Glomerular endothelial cell (primary cell): ENCODE results near the gene BRICD5. TPM values are rescaled to one million over a fixed set of nuclear protein-coding genes. Genes with fewer than 3 reads are reported as not detected.

Experiments used
- DNase-seq: peaks from one replicate; pipeline ENCODE4 v3.0.0-alpha.2; 2011; ENCODE audit warnings: low read depth, low spot score; ENCODE audit errors: extremely low read depth
- total RNA-seq: library from RNA; depleted of rRNA; stranded (reverse); fragments of >200 nt; gene quantifications from 2 replicates; pipeline ENCODE4 v1.2.3, GENCODE V29; 2015

BRICD5 gene
- total RNA-seq, 1 donor from 2014 or later = 3.7 TPM

GRCh38 chr16:2167068-2167638 lies 43.5 kb downstream of the BRICD5 start:
- DNase-seq = no peak

GRCh38 chr16:2166263-2167067 lies 44.2 kb downstream of the BRICD5 start:
- no peak for DNase-seq

- DNase-seq = no peak
These were observed 44.8 kb downstream of the BRICD5 start for GRCh38 chr16:2165861-2166260.

GRCh38 chr16:2163211-2163881 lies 47.3 kb downstream of the BRICD5 start:
- DNase-seq = no peak

DNA sequence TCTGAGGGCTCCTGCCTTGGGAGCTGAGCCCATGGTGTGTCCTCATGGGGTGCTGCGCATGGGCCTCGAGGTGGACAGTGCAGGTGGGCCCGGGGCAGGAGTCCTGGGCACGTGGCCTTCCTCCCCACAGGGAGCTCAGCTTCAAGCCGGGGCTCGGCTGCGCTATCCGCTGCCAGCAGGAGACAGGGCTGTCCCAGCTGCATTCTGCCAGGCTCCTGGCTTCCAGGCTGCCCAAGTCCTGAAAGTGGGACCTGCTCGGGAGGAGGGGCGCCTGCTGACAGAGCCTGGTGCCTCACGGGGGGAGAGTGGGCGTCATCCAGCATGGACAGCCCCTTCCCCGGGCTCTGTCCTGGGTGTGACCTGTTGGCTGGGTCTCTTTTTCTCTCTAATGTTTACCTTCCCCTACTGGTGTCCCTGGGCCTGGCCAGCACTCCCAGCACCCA lies 48.0 kb downstream of the BRICD5 start:
- DNase-seq = no peak

DNA sequence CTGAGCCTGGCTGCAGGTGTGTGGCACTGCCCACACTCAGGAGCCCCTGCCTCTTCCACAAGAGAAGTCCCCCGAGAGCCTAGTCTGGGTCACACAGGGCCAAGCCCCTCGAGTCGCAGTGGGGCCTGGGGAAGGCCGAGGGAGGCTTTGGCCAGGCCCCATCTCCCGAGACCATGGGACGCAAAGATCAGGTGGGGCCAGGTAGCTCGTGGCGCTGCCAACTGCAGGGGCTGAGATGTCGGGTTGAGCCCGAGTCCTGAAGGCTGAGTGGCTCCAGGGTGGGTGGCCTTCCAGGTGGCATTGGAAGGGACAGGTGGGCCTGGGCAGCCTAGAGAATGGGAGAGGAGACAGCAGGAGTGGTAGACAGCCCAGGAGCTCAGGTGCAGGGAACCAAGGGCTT lies 48.8 kb downstream of the BRICD5 start:
- no peak for DNase-seq

- DNase-seq = no peak
These were observed 49.6 kb downstream of the BRICD5 start for GRCh38 chr16:2160915-2161551.

Other genes starting within 250 kb of the BRICD5 start
- 2,366 and 3,192 TPM in 2 replicates for gene RPS2, start 246.0 kb downstream of the BRICD5 start, total RNA-seq
- gene RNF151, start 244.0 kb downstream of the BRICD5 start, total RNA-seq = not detected in 2 replicates
- gene TBL3, start 238.8 kb downstream of the BRICD5 start, total RNA-seq = 50.7 and 59.4 TPM in 2 replicates
- 0.58 TPM in 1 of 2 replicates, not detected in the other for gene NOXO1, start 229.4 kb downstream of the BRICD5 start, total RNA-seq
- gene GFER, start 226.7 kb downstream of the BRICD5 start, total RNA-seq = 18.7 and 22.2 TPM in 2 replicates
- gene SYNGR3, start 220.9 kb downstream of the BRICD5 start, total RNA-seq = 5.6 and 9.6 TPM in 2 replicates
- gene ZNF598, start 201.0 kb downstream of the BRICD5 start, total RNA-seq = 60.8 and 83.9 TPM in 2 replicates
- gene NPW, start 191.1 kb downstream of the BRICD5 start, total RNA-seq = 0.35 and 1.0 TPM in 2 replicates
- 49.5 and 94.2 TPM in 2 replicates for gene NHERF2, start 184.0 kb downstream of the BRICD5 start, total RNA-seq
- 22.6 and 30.5 TPM in 2 replicates for gene NTHL1, start 163.0 kb downstream of the BRICD5 start, total RNA-seq
- gene TSC2, start 162.9 kb downstream of the BRICD5 start, total RNA-seq = 56.5 and 83.0 TPM in 2 replicates
- gene PKD1, start 75.0 kb downstream of the BRICD5 start, total RNA-seq = 62.4 and 147 TPM in 2 replicates
- gene RAB26, start 62.2 kb downstream of the BRICD5 start, total RNA-seq = 0.48 and 1.3 TPM in 2 replicates
- 88.4 and 102 TPM in 2 replicates for gene TRAF7, start 55.1 kb downstream of the BRICD5 start, total RNA-seq
- gene CASKIN1, start 14.3 kb downstream of the BRICD5 start, total RNA-seq = 0.10 and 0.18 TPM in 2 replicates
- gene MLST8, start 5.4 kb downstream of the BRICD5 start, total RNA-seq = 63.4 and 63.9 TPM in 2 replicates
- 21.0 and 24.9 TPM in 2 replicates for gene PGP, start 4.0 kb upstream of the BRICD5 start, total RNA-seq
- 35.1 and 37.5 TPM in 2 replicates for gene E4F1, start 12.7 kb upstream of the BRICD5 start, total RNA-seq
- gene DNASE1L2, start 25.6 kb upstream of the BRICD5 start, total RNA-seq = 0.10 and 0.82 TPM in 2 replicates
- 37.2 and 37.6 TPM in 2 replicates for gene ECI1, start 40.7 kb upstream of the BRICD5 start, total RNA-seq
- 183 and 192 TPM in 2 replicates for gene RNPS1, start 57.3 kb upstream of the BRICD5 start, total RNA-seq
- 57.2 and 79.5 TPM in 2 replicates for gene ABCA3, start 129.9 kb upstream of the BRICD5 start, total RNA-seq
- gene CCNF, start 218.6 kb upstream of the BRICD5 start, total RNA-seq = 8.4 and 15.5 TPM in 2 replicates
- 12.1 and 16.1 TPM in 2 replicates for gene TEDC2, start 249.2 kb upstream of the BRICD5 start, total RNA-seq